Measurements from ENCODE around the gene KIF5C.

DNA sequence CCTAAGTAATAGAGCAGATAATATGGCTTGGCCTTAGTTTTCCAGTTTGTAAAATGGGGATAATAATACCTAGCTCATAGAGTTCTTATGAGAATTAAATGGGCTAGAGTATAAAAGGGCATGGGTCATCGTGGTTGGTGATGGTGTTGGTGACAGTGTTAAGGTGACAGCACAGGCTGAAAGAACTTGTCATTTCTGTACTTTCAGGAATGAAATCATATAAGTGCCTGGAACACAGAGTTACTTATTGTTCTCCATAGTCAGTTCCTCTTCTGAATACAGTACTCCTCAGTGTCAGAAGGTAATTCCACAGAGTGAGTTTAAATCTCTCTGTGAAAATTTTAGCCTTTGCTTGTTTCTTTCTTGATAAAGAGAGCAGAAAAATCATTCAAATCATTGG, 42.4 kb downstream of the KIF5C start:
- TF ChIP-seq, protein P1, sequence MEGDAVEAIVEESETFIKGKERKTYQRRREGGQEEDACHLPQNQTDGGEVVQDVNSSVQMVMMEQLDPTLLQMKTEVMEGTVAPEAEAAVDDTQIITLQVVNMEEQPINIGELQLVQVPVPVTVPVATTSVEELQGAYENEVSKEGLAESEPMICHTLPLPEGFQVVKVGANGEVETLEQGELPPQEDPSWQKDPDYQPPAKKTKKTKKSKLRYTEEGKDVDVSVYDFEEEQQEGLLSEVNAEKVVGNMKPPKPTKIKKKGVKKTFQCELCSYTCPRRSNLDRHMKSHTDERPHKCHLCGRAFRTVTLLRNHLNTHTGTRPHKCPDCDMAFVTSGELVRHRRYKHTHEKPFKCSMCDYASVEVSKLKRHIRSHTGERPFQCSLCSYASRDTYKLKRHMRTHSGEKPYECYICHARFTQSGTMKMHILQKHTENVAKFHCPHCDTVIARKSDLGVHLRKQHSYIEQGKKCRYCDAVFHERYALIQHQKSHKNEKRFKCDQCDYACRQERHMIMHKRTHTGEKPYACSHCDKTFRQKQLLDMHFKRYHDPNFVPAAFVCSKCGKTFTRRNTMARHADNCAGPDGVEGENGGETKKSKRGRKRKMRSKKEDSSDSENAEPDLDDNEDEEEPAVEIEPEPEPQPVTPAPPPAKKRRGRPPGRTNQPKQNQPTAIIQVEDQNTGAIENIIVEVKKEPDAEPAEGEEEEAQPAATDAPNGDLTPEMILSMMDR (conservative IDR thresholded peaks at IDR 0.05; ENCODE audit: low read length): no peak
- no peak for TF ChIP-seq EZH2phosphoT487 (IDR thresholded peaks at IDR 0.05; ENCODE audit: borderline replicate concordance, low read depth, low read length)

All from OCI-LY7 (cell line).